Stomach (tissue), 4 donors: Measurements from ENCODE around the gene CYSTM1.

Experiments
- POLR2AphosphoS5 ChIP-seq, 3 donors: sonication (generic); formaldehyde crosslinking; IDR thresholded peaks; one replicate each; pipeline ENCODE4 v1.6.1; 2016; ENCODE audit warnings: antibody characterized with exemption in 3 of 3
- TF ChIP-seq, protein P1 (sequence below), 7 experiments: fragments of 450-650 bp in 4 of 7; fragments of 200-600 bp in 3 of 7; sonication (generic) in 3 of 7; IDR thresholded peaks; one replicate each; pipeline ENCODE4 v1.5.1; 2016 to 2019; ENCODE audit warnings: antibody characterized with exemption in 7 of 7, control low read depth in 2 of 7, mild to moderate bottlenecking in 1 of 7

GRCh38 chr5:140220698-140221064 is 45.7 kb downstream of the CYSTM1 start:
- TF ChIP-seq, protein P1, sequence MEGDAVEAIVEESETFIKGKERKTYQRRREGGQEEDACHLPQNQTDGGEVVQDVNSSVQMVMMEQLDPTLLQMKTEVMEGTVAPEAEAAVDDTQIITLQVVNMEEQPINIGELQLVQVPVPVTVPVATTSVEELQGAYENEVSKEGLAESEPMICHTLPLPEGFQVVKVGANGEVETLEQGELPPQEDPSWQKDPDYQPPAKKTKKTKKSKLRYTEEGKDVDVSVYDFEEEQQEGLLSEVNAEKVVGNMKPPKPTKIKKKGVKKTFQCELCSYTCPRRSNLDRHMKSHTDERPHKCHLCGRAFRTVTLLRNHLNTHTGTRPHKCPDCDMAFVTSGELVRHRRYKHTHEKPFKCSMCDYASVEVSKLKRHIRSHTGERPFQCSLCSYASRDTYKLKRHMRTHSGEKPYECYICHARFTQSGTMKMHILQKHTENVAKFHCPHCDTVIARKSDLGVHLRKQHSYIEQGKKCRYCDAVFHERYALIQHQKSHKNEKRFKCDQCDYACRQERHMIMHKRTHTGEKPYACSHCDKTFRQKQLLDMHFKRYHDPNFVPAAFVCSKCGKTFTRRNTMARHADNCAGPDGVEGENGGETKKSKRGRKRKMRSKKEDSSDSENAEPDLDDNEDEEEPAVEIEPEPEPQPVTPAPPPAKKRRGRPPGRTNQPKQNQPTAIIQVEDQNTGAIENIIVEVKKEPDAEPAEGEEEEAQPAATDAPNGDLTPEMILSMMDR (IDR thresholded peaks at IDR 0.05), result no peak
- no peak for TF ChIP-seq POLR2AphosphoS5 (IDR thresholded peaks at IDR 0.05)
